ENCODE measurements around the gene ATL1.
A peak's percentile ranks its signal among the peaks of the same experiment; 100 is the strongest.

Gene ATL1

DNA sequence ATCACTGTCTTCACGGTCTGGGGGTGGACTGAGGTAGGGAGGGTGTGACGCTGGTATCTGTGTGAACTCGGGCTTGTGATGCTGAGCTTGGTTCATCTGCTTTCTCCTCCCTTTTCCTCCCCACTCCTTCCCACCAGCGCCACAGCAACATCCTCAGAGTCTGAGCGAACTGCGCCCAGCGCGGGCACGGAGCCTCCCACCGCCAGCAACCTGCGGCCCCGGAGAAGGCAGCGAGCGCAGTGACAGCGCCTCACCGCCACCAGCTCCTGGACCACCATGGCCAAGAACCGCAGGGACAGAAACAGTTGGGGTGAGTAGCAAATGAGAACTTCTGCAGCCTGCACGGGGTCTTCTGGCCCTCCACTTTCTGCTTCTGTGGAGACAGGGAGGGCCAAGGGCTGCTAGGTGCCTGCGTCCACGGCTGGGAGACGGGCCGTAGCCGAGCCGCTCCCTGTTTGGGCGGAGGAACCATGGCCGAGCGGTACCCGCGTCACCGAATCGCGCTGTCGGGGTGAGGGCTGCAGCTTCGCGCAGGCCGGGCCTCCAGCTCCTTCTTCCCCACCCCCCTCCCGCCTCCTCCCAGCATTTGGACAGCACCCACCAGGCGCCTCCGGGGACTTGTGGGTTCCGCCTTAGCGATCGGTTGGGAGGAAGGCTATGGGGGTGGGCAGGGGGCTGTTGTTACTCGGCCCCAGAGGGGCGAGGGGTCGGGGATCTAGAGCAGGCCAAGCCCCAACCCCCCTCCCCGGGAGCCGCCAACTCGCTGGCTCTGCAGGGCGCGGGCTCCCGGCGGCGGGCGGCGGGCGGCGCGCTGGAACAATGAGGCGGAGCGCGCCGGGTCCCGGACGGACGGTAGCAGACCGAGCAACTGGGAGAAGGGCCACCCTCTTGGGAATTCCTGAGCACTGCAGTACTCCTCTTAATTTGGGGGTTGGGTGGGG, at the start of gene ATL1:
Gene ATL1 (plus strand): TSS at position 156 of the 941 bp plus-strand sequence. CDS start 121 bp downstream, at position 277.
- H3K36me3 ChIP-seq (ENCODE audit: control insufficient read depth, insufficient read depth, low read length), result no peaks in the 10 kb centered on the region
- H3K9me3 ChIP-seq (ENCODE audit: control insufficient read depth, low read length), result no peaks in the 10 kb centered on the region
- peak within 1 kb of the TSS; percentile 58 for H3K4me3 ChIP-seq (ENCODE audit: low read length)
- H3K9ac ChIP-seq (ENCODE audit: low read length), result peak within 1 kb of the TSS; percentile 67
- no peaks in the 10 kb centered on the region for H3K4me1 ChIP-seq (ENCODE audit: control insufficient read depth, insufficient read depth, low read length)
- H3K27me3 ChIP-seq (ENCODE audit: control insufficient read depth, insufficient read depth, low read length), result peaks cover 17% of the 10 kb centered on the region

DNA sequence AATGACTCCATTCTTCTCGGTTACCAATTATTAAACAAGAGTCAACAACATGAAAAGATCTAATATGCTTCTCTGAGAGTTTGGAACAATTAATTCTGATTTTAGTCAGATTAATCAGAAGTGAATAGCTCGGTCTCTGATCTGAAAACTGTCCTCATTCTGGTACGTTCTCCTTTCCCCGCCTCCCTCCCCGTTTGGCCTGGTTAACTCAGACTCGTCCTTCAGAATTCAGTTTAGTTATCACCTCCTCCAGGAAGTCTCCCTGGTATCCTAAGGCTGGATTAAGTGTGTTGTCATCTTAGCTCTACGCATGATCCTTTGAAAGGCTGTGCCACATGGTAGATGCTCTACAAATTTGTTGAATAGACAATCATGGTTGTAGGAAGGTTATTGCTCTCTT, 49.8 kb upstream of the ATL1 start:
- no peak overlapping the region for H3K4me3 ChIP-seq (ENCODE audit: low read length)

DNA sequence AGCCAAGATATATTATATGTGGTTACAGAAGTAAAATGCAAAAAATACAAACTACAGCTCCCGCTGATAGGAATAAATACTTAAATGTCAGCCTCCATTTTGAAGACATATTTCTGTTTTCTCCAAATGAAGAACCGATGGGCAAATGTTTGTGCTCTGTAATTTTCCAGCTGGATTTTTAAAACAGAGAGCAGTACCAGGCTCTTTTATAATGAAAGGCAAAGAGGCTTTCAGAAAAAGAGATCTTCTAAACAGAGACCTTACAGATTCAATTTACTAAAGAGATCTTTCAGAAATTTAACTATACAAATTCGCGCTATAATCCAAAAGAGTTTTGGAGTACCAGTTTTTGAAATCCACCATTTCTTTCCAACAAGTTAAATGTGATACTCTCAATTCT, 47.5 kb upstream of the ATL1 start:
- H3K4me1 ChIP-seq (ENCODE audit: control insufficient read depth, insufficient read depth, low read length), result no peaks in the 10 kb centered on the region
- no peak overlapping the region for H3K4me3 ChIP-seq (ENCODE audit: low read length)
- no peaks in the 10 kb centered on the region for H3K36me3 ChIP-seq (ENCODE audit: control insufficient read depth, insufficient read depth, low read length)
- H3K9ac ChIP-seq (ENCODE audit: low read length), result no peak overlapping the region
- H3K27me3 ChIP-seq (ENCODE audit: control insufficient read depth, insufficient read depth, low read length), result no peaks in the 10 kb centered on the region
- H3K9me3 ChIP-seq (ENCODE audit: control insufficient read depth, low read length), result no peaks in the 10 kb centered on the region

More for the DNA sequence above, 49.8 kb upstream of the ATL1 start:
- Histone ChIP-seq H3K9me3 (ENCODE audit: control insufficient read depth, low read length) (no peaks in the 10 kb centered on the region), H3K27me3 (ENCODE audit: control insufficient read depth, insufficient read depth, low read length) (no peaks in the 10 kb centered on the region), H3K9ac (ENCODE audit: low read length) (no peak overlapping the region), H3K36me3 (ENCODE audit: control insufficient read depth, insufficient read depth, low read length) (no peaks in the 10 kb centered on the region), H3K4me1 (ENCODE audit: control insufficient read depth, insufficient read depth, low read length) (no peaks in the 10 kb centered on the region)

DNA sequence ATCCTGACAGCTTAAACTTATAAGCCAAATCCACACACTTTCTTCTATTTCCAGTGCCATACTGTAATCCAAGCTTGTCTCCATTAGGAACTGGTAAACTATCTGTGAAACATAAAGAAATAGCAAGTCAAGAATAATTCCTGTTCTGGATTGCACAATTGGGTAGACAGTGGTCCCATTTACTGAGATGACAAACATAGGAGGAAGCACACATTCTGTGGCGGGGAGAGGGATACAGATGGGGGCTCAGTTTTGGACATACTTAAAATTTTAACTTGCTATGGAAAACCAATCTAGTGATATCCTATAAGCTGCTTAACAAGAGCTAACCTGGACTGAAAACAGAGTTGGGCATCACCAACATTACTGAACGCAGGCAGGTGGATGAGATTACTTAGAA, 43.9 kb upstream of the ATL1 start:
- H3K4me3 ChIP-seq (ENCODE audit: low read length), result no peak overlapping the region
- H3K4me1 ChIP-seq (ENCODE audit: control insufficient read depth, insufficient read depth, low read length), result peaks cover 6% of the 10 kb centered on the region
- no peaks in the 10 kb centered on the region for H3K9me3 ChIP-seq (ENCODE audit: control insufficient read depth, low read length)
- H3K36me3 ChIP-seq (ENCODE audit: control insufficient read depth, insufficient read depth, low read length), result no peaks in the 10 kb centered on the region
- no peaks in the 10 kb centered on the region for H3K27me3 ChIP-seq (ENCODE audit: control insufficient read depth, insufficient read depth, low read length)
- H3K9ac ChIP-seq (ENCODE audit: low read length), result no peak overlapping the region

DNA sequence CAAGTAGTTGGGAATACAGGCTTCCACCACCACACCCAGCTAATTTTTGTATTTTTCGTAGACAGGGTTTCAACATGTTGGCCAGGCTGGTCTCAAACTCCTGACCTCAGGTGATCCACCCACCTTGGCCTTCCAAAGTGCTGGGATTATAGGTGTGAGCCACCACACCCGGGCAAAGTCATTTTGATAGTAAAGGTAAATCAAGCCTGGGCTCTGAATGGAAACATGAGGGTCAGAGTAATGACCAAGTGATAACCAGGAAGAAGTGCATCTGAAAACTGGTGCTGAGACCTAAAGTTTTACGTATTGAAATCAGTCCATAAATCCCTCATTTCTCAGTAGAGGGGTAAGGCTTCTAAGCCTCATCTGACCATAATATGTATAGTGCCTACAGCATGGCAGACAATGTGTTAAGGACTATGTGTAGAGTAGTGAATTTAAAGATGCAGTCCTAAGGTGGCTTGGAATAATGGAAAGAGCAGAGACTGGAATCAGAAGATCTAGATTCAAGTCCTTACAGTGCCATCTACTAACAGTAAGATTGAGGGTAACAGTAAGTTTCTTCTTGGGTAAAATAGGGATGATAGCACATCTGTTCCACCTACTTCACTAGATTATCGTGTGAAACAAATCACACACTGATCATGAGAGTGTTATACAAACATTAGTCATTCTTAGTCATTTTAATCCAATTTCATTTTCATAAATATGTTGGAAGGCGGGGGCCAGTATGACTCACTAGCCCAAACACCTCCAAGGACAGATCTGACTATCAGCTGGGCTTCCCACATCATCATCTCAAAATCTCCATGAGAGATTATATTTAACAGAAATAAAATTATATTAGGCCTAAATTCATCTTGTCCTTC, 38.8 kb upstream of the ATL1 start:
- Histone ChIP-seq H3K36me3 (ENCODE audit: control insufficient read depth, insufficient read depth, low read length) (no peaks in the 10 kb centered on the region), H3K4me1 (ENCODE audit: control insufficient read depth, insufficient read depth, low read length) (peaks cover 16% of the 10 kb centered on the region), H3K4me3 (ENCODE audit: low read length) (no peak overlapping the region), H3K27me3 (ENCODE audit: control insufficient read depth, insufficient read depth, low read length) (no peaks in the 10 kb centered on the region), H3K9me3 (ENCODE audit: control insufficient read depth, low read length) (no peaks in the 10 kb centered on the region), H3K9ac (ENCODE audit: low read length) (no peak overlapping the region)

DNA sequence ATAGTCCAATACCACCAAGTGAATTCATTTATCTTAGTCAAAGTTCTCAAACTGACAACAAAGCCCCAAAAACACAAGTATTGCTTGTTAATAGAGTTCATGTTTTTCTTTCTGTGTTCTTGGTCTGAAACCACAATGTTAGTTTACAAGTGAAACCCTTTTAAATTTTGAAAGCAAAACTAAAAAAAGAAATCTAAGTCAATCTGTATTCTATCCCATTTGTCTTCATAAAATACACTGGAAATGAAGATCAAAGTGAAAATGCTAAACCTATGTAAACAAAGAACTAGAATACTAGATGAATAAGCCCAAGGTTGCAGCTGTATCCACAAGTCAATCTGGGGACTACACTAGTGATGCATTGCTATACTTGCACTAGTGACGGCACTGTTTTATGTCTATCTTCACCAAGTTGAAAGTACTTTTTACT, 38.0 kb upstream of the ATL1 start:
- no peaks in the 10 kb centered on the region for H3K9me3 ChIP-seq (ENCODE audit: control insufficient read depth, low read length)
- no peaks in the 10 kb centered on the region for H3K27me3 ChIP-seq (ENCODE audit: control insufficient read depth, insufficient read depth, low read length)
- H3K9ac ChIP-seq (ENCODE audit: low read length), result no peak overlapping the region
- no peak overlapping the region for H3K4me3 ChIP-seq (ENCODE audit: low read length)
- peaks cover 16% of the 10 kb centered on the region for H3K4me1 ChIP-seq (ENCODE audit: control insufficient read depth, insufficient read depth, low read length)
- no peaks in the 10 kb centered on the region for H3K36me3 ChIP-seq (ENCODE audit: control insufficient read depth, insufficient read depth, low read length)

DNA sequence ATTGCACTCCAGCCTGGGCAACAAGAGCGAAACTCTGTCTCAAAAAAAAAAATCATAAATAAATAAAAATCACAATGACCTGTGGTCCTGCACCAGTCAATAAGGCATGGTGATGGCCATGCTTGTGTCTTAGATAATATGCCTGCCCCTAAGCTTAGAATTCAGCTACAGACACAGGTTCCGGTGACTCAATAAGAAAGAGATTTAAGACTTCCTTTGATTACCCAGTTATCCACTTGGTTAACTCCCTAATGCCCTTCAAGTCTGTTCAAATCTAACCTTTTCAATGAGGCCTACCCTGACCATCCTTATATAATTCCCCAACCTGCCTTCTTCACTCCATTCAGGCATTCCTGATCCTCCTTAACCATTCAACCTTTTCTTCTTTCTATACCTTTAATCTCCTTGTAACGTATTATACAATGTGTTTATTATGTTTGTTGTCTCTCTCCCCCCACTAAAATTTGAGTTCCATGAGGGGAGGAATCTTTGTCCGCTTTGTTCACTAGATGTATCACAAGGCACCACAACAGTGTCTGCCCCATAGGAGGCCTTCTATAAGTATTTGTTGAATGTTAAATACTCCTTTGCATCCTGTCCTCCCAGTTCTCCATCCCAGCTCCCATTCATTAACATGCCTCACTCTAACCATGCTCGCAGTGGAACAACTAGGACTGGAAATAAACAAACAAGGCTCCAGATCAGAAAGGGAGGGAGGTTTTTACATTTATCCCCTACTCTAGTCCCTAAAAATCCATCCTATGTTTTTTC, 36.5 kb upstream of the ATL1 start:
- H3K9me3 ChIP-seq (ENCODE audit: control insufficient read depth, low read length), result no peaks in the 10 kb centered on the region
- H3K4me1 ChIP-seq (ENCODE audit: control insufficient read depth, insufficient read depth, low read length), result peaks cover 16% of the 10 kb centered on the region
- H3K27me3 ChIP-seq (ENCODE audit: control insufficient read depth, insufficient read depth, low read length), result no peaks in the 10 kb centered on the region
- no peaks in the 10 kb centered on the region for H3K36me3 ChIP-seq (ENCODE audit: control insufficient read depth, insufficient read depth, low read length)
- H3K9ac ChIP-seq (ENCODE audit: low read length), result no peak overlapping the region
- no peak overlapping the region for H3K4me3 ChIP-seq (ENCODE audit: low read length)

DNA sequence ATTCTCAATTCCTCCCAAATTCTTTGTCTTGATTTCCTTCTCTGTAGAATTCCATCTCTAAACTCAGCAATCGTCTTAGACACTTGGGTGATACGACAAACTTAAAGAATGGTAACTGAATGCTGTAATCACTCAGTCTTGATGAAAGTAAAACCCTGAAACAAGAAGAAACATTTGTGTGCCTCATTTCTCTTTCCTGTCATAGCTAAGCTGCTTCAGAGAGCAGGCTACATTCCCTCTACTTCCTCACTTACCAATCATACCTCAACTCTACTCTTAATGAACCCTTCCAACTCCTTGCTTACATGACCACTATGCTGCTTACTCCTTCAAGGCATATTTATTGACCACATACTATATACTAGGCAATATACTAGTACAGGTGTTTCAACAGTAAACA, 35.9 kb upstream of the ATL1 start:
- H3K4me1 ChIP-seq (ENCODE audit: control insufficient read depth, insufficient read depth, low read length), result peaks cover 16% of the 10 kb centered on the region
- no peaks in the 10 kb centered on the region for H3K9me3 ChIP-seq (ENCODE audit: control insufficient read depth, low read length)
- no peak overlapping the region for H3K4me3 ChIP-seq (ENCODE audit: low read length)
- no peaks in the 10 kb centered on the region for H3K36me3 ChIP-seq (ENCODE audit: control insufficient read depth, insufficient read depth, low read length)
- H3K9ac ChIP-seq (ENCODE audit: low read length), result no peak overlapping the region
- H3K27me3 ChIP-seq (ENCODE audit: control insufficient read depth, insufficient read depth, low read length), result no peaks in the 10 kb centered on the region

DNA sequence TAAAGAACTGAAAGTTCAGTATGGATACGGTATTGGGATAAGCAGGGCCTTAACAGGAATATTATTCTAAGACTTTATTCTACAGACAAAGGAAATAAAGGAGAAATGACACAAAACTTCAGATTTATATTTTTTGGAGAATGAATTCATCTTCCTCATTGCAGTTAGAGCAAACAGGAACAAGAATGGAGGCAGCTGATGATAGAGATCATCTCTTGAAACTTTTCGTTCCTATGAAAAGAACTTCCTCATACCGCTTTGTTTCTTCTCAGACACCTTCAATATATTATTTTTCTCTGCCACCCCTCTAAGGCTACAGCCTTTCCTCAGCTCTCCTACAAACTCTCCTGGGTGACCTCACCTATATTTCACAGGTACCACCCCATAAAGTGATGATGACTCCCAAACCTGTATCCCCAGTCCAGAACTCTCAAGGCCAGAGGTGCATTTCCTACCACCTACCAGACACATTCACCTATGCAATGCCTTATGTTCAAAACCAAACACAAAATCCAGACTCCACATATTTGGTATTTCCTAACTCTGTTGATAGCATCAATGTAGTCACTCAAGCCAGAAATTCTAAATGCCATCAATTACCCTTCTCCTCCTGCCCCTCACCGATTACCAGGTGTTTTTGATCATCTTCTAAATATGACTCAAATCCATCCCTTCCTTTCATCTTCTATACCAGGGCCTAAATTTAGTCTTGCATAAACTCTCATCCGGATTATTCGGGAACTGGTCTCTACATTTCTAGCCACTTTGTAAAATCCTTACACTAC, 35.0 kb upstream of the ATL1 start:
- Histone ChIP-seq H3K4me1 (ENCODE audit: control insufficient read depth, insufficient read depth, low read length) (peaks cover 25% of the 10 kb centered on the region), H3K9me3 (ENCODE audit: control insufficient read depth, low read length) (no peaks in the 10 kb centered on the region), H3K4me3 (ENCODE audit: low read length) (no peak overlapping the region), H3K36me3 (ENCODE audit: control insufficient read depth, insufficient read depth, low read length) (no peaks in the 10 kb centered on the region), H3K9ac (ENCODE audit: low read length) (no peak overlapping the region), H3K27me3 (ENCODE audit: control insufficient read depth, insufficient read depth, low read length) (no peaks in the 10 kb centered on the region)

DNA sequence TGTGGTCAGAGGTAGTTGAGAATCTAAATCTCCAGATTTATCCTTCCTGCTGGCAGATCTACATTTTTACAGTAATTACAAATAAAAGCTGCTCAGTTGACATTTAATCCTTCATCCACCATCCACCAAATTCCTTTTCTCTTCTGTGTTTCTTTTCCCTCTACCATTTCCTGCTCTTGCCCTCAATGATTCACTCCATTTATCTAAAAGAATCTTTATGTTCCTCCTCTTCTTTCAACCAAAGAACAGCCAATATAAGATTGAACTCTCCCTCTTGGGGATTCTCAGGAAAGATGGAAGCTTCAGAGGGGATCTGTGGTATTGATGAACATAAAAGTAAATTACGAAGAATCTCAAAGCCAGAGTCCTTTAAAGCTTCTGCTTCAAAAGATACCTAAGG, 31.9 kb upstream of the ATL1 start:
- Histone ChIP-seq H3K9me3 (ENCODE audit: control insufficient read depth, low read length) (no peaks in the 10 kb centered on the region), H3K36me3 (ENCODE audit: control insufficient read depth, insufficient read depth, low read length) (no peaks in the 10 kb centered on the region), H3K27me3 (ENCODE audit: control insufficient read depth, insufficient read depth, low read length) (no peaks in the 10 kb centered on the region), H3K4me3 (ENCODE audit: low read length) (no peak overlapping the region), H3K9ac (ENCODE audit: low read length) (no peak overlapping the region), H3K4me1 (ENCODE audit: control insufficient read depth, insufficient read depth, low read length) (peaks cover 15% of the 10 kb centered on the region)
